IMR-90 (cell line): Measurements from ENCODE around the gene TMEM239.

Experiments
- BHLHE40 ChIP-seq: fragments of 150-350 bp; IDR thresholded peaks from 2 replicates; pipeline ENCODE4 v1.6.1; 2016; ENCODE audit warnings: mild to moderate bottlenecking, low read depth, low read length
- CTCF ChIP-seq: conservative IDR thresholded peaks from 2 replicates; pipeline ENCODE4 v1.5.1; 2012; ENCODE audit warnings: mild to moderate bottlenecking, low read depth, low read length, improper control_type of control experiment
- ELK1 ChIP-seq: fragments of 150-350 bp; IDR thresholded peaks from 2 replicates; pipeline ENCODE4 v1.6.1; 2016; ENCODE audit warnings: low read depth, mild to moderate bottlenecking, low read length, moderate library complexity, borderline replicate concordance
- MAZ ChIP-seq: IDR thresholded peaks from 2 replicates; pipeline ENCODE4 v1.6.1; 2012; ENCODE audit warnings: low read depth, mild to moderate bottlenecking, low read length, improper control_type of control experiment, moderate library complexity, borderline replicate concordance
- POLR2A ChIP-seq: IDR thresholded peaks from 2 replicates; pipeline ENCODE4 v1.6.1; 2012; ENCODE audit warnings: mild to moderate bottlenecking, low read depth, low read length
- RFX5 ChIP-seq: IDR thresholded peaks from 2 replicates; pipeline ENCODE4 v1.8.0; 2012; ENCODE audit warnings: low read depth, mild to moderate bottlenecking, low read length, moderate library complexity

- TF ChIP-seq CTCF: no peak
- no peak for TF ChIP-seq BHLHE40
- no peak for TF ChIP-seq MAZ
- TF ChIP-seq RFX5: no peak
- no peak for TF ChIP-seq POLR2A
- TF ChIP-seq ELK1: no peak
Observed at GRCh38 chr20:2839732-2840137, 23.6 kb downstream of the TMEM239 start.
